Vagina (tissue), 2 donors: ENCODE results near the gene NFKBIA. TPM values are rescaled to one million over a fixed set of nuclear protein-coding genes. Genes with fewer than 3 reads are reported as not detected.

Experiments
- DNase-seq, 2 donors: peaks; one replicate each; pipeline ENCODE4 v3.0.0-alpha.2; 2017; ENCODE audit errors: extremely low spot score in 2 of 2
- H3K27ac ChIP-seq: fragments of 200-600 bp; sonication (generic); one replicate; pipeline ENCODE4 v1.5.1; 2019
- H3K27me3 ChIP-seq: fragments of 200-600 bp; sonication (generic); one replicate; pipeline ENCODE4 v1.5.1; 2019
- H3K36me3 ChIP-seq, 2 donors: fragments of 200-600 bp; sonication (generic); one replicate each; pipeline ENCODE4 v1.5.1; 2017 to 2019
- H3K4me1 ChIP-seq: fragments of 200-600 bp; sonication (generic); one replicate; pipeline ENCODE4 v1.5.1; 2019
- H3K4me3 ChIP-seq, 2 donors: fragments of 200-600 bp; sonication (generic); 1 replicate in 1 of 2; 2 replicates in 1 of 2; pipeline ENCODE4 v1.5.1; 2016 to 2019
- H3K9me3 ChIP-seq: fragments of 200-600 bp; sonication (generic); one replicate; pipeline ENCODE4 v1.5.1; 2019
- POLR2A ChIP-seq, 2 donors: fragments of 450-650 bp; IDR thresholded peaks; one replicate each; pipeline ENCODE4 v1.6.1; 2017; ENCODE audit warnings: antibody characterized with exemption in 2 of 2, mild to moderate bottlenecking in 2 of 2, moderate library complexity in 2 of 2
- POLR2AphosphoS5 ChIP-seq, 2 donors: sonication (generic); formaldehyde crosslinking; IDR thresholded peaks; one replicate each; pipeline ENCODE4 v1.9.0; 2017; ENCODE audit warnings: antibody characterized with exemption in 2 of 2, mild to moderate bottlenecking in 2 of 2, low read depth in 1 of 2; ENCODE audit not compliant: insufficient read depth in 1 of 2
- intact Hi-C: fragments of 100-400 bp; cut with DNase I; formaldehyde crosslinking; loops from one replicate; pipeline ENCODE4 v1.15.1; 2023
- total RNA-seq: library from RNA; depleted of rRNA; stranded (reverse); fragments of >200 nt; gene quantifications from one replicate; pipeline ENCODE4 v1.2.3, GENCODE V29; 2016
- TF ChIP-seq, protein P1 (sequence below), 3 experiments: fragments of 450-650 bp in 2 of 3; fragments of 200-600 bp in 1 of 3; sonication (generic) in 1 of 3; IDR thresholded peaks; one replicate each; pipeline ENCODE4 v1.5.1; 2017 to 2019; ENCODE audit warnings: antibody characterized with exemption in 3 of 3, mild to moderate bottlenecking in 2 of 3, moderate library complexity in 2 of 3

Gene NFKBIA
- total RNA-seq, 1 donor from 2014 or later = 1,179 TPM

DNA sequence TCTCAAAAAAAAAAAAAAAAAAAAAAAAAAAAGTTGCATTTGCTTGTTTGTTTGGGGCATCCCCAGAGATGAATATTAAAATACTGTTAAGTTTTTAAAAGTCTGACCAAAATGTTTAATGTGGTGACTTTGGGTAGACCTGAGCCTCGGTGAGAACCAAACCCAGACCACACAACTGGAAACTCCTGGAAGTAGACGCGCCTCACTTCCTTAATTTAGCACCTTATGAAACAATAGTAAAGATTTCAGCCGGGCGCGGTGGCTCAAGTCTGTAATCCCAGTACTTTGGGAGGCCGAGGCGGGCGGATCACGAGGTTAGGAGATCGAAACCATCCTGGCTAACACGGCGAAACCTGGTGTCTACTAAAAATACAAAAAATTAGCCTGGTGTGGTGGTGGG lies 9.3 kb downstream of the NFKBIA start:
- peaks cover 0 to 3% of the 10 kb centered on the region in 2 donors for H3K36me3 ChIP-seq
- intact Hi-C loops = no loop called here
- H3K4me1 ChIP-seq = peaks cover 45% of the 10 kb centered on the region
- no peak for DNase-seq
- H3K27ac ChIP-seq = no peak overlapping the region
- no peak for TF ChIP-seq POLR2AphosphoS5 (IDR thresholded peaks at IDR 0.05; ENCODE audit: insufficient read depth in 1 of 2, low read depth in 1 of 2)
- no peak for TF ChIP-seq POLR2A (IDR thresholded peaks at IDR 0.05)
- TF ChIP-seq, protein P1, sequence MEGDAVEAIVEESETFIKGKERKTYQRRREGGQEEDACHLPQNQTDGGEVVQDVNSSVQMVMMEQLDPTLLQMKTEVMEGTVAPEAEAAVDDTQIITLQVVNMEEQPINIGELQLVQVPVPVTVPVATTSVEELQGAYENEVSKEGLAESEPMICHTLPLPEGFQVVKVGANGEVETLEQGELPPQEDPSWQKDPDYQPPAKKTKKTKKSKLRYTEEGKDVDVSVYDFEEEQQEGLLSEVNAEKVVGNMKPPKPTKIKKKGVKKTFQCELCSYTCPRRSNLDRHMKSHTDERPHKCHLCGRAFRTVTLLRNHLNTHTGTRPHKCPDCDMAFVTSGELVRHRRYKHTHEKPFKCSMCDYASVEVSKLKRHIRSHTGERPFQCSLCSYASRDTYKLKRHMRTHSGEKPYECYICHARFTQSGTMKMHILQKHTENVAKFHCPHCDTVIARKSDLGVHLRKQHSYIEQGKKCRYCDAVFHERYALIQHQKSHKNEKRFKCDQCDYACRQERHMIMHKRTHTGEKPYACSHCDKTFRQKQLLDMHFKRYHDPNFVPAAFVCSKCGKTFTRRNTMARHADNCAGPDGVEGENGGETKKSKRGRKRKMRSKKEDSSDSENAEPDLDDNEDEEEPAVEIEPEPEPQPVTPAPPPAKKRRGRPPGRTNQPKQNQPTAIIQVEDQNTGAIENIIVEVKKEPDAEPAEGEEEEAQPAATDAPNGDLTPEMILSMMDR (IDR thresholded peaks at IDR 0.05) = no peak
- H3K4me3 ChIP-seq = no peak overlapping the region
- H3K9me3 ChIP-seq = no peaks in the 10 kb centered on the region
- no peaks in the 10 kb centered on the region for H3K27me3 ChIP-seq

DNA sequence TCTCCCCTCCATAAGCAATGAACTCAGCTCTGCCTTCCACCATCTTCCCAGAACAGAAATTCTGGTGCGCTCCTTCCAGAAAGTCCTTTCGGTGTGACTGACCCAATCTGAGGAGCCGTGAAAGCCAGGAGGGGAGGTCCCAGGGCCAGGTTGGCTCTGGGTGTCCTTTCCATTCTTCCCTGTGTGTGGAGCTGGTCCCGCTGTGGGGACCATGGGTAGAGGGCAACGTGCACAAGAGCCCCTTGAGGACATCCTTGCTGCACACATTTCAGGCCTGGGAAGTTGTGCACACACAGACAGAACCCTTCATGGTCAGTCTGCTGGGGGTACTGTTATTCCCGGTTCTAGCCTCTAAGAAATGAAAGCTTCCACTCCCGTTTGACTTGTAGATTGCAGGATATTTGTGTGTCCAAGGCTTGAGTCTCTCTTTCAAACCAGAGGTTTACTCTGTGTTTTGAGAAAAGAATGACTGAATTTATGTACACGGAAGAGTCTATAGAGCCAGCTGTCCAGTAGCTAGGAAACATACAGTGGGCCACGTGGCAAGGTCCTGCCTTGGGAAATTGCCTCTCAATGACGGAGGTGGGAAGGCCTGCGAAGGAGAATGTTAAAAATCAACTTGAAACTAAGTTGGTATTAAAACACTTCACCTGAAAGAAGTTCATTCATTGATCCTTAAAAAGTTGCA lies 10.1 kb downstream of the NFKBIA start:
- intact Hi-C loops = no loop called here
- Histone ChIP-seq H3K27me3 (no peaks in the 10 kb centered on the region), H3K4me3 (no peak overlapping the region), H3K4me1 (peaks cover 37% of the 10 kb centered on the region), H3K9me3 (no peaks in the 10 kb centered on the region), H3K36me3 (no peaks in the 10 kb centered on the region), H3K27ac (no peak overlapping the region)
- no peak for DNase-seq
- TF ChIP-seq, protein P1 (IDR thresholded peaks at IDR 0.05) = no peak
- no peak for TF ChIP-seq POLR2A (IDR thresholded peaks at IDR 0.05)
- no peak for TF ChIP-seq POLR2AphosphoS5 (IDR thresholded peaks at IDR 0.05; ENCODE audit: insufficient read depth in 1 of 2, low read depth in 1 of 2)

DNA sequence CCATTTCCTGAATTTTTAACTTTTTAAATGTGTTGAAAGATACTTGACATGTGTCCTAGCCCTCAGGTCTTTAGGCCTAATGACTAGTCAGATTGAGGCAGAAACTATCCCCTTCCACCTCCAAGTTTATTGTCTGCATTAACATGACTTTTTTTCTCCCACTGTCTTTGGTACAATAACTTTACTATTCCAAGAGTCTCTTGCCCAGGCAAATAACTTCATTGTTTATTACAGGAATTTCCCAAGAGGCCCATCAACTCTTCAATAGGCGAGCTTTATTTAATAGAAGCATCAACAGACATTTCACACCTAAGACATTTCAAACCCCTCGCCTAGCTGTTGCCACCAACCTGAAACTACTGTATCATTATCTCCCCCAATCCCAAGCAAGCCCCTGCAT lies 10.7 kb downstream of the NFKBIA start:
- no peak for DNase-seq
- Histone ChIP-seq H3K4me1 (peaks cover 31% of the 10 kb centered on the region), H3K36me3 (no peaks in the 10 kb centered on the region), H3K9me3 (no peaks in the 10 kb centered on the region), H3K4me3 (no peak overlapping the region), H3K27ac (no peak overlapping the region), H3K27me3 (no peaks in the 10 kb centered on the region)
- intact Hi-C loops = no loop called here
- TF ChIP-seq, protein P1 (IDR thresholded peaks at IDR 0.05) = no peak
- no peak for TF ChIP-seq POLR2A (IDR thresholded peaks at IDR 0.05)

DNA sequence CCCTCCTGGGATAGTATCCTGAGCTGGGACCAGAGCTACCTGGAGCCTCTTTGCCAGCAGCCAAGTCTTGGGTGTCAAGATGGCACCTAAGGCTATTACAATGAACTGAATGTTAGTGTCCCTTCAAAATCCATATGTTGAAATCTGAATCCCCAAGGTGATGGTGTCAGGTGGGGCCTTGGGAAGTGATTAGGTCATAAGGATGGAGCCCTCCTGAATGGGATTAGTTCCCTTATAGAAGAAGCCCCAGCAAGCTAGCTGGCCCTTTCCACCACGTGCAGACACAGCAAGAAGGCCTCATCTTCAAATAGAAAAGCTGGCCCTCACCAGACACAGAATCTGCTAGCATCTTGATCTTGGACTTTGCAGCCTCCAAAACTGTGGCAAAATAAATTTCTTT lies 12.4 kb downstream of the NFKBIA start:
- Histone ChIP-seq H3K27me3 (no peaks in the 10 kb centered on the region), H3K4me3 (no peak overlapping the region), H3K4me1 (peaks cover 19% of the 10 kb centered on the region), H3K9me3 (no peaks in the 10 kb centered on the region), H3K36me3 (no peaks in the 10 kb centered on the region), H3K27ac (no peak overlapping the region)
- intact Hi-C loops = no loop called here
- no peak for DNase-seq
- no peak for TF ChIP-seq POLR2AphosphoS5 (IDR thresholded peaks at IDR 0.05; ENCODE audit: insufficient read depth in 1 of 2, low read depth in 1 of 2)
- TF ChIP-seq, protein P1 (IDR thresholded peaks at IDR 0.05) = no peak
- no peak for TF ChIP-seq POLR2A (IDR thresholded peaks at IDR 0.05)

DNA sequence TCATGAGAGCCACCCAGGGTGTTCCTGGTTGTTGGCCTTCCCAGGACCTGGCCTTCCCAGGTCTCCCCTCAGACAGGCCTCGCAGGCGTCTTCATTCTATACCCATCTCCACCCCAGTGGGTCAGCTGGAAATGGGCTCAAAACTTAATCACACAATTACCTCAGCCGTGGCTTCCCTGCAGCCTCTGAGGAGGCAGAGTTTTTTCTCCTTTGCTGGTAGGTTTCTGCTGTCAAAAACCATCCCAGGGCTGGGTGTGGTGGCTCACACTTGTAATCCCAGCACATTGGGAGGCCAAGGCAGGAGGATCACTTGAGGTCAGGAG lies 13.2 kb downstream of the NFKBIA start:
- H3K27ac ChIP-seq = no peak overlapping the region
- no peaks in the 10 kb centered on the region for H3K36me3 ChIP-seq
- no peak overlapping the region for H3K4me3 ChIP-seq
- intact Hi-C loops = no loop called here
- H3K9me3 ChIP-seq = no peaks in the 10 kb centered on the region
- TF ChIP-seq, protein P1 (IDR thresholded peaks at IDR 0.05) = no peak
- TF ChIP-seq POLR2AphosphoS5 (IDR thresholded peaks at IDR 0.05; ENCODE audit: insufficient read depth in 1 of 2, low read depth in 1 of 2) (no peak), POLR2A (IDR thresholded peaks at IDR 0.05) (no peak)
- no peak for DNase-seq
- no peaks in the 10 kb centered on the region for H3K27me3 ChIP-seq
- H3K4me1 ChIP-seq = peaks cover 26% of the 10 kb centered on the region
